ENCODE results near the gene C22orf42.

DNA sequence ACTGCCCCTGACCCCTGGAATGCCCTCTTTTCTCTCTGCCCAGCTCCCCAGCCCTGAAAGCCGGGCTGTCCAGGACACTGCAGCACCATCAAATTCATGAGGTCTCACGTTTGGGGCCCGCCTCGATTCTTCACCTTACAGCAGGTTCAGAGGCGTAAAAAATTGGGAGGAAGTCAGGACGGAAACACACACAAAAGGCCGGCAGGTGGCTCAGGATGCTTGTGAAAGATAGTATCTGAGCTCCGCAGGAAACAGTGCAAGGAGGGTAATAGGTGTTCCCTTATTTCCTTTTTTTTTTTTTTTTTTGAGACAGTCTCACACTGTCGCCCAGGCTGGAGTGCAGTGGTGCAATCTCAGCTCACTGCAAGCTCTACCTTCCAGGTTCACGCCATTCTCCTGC lies 41.6 kb upstream of the C22orf42 start:
- TF ChIP-seq, protein P1, sequence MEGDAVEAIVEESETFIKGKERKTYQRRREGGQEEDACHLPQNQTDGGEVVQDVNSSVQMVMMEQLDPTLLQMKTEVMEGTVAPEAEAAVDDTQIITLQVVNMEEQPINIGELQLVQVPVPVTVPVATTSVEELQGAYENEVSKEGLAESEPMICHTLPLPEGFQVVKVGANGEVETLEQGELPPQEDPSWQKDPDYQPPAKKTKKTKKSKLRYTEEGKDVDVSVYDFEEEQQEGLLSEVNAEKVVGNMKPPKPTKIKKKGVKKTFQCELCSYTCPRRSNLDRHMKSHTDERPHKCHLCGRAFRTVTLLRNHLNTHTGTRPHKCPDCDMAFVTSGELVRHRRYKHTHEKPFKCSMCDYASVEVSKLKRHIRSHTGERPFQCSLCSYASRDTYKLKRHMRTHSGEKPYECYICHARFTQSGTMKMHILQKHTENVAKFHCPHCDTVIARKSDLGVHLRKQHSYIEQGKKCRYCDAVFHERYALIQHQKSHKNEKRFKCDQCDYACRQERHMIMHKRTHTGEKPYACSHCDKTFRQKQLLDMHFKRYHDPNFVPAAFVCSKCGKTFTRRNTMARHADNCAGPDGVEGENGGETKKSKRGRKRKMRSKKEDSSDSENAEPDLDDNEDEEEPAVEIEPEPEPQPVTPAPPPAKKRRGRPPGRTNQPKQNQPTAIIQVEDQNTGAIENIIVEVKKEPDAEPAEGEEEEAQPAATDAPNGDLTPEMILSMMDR (optimal IDR thresholded peaks at IDR 0.05 in 1 of 3, IDR thresholded peaks at IDR 0.05 in 1 of 3, conservative IDR thresholded peaks at IDR 0.05 in 1 of 3; ENCODE audit: extremely low read depth in 1 of 3, insufficient read depth in 2 of 3, low read length in 3 of 3): no peak
- no peak for TF ChIP-seq EZH2 (IDR thresholded peaks at IDR 0.05; ENCODE audit: low read length)

Data from keratinocyte (primary cell).